Measurements from ENCODE around the gene XRCC1. TPM values are rescaled to one million over a fixed set of nuclear protein-coding genes. Genes with fewer than 3 reads are reported as not detected.
"Not testable (repeated sequence)": the region's sequence is repeated elsewhere in the genome, so short reads cannot be mapped to it uniquely, and the experiment has no call there.

Gene XRCC1
- total RNA-seq, 2 experiments from 2014 or later: 27.2 to 35.9 TPM

GRCh38 chr19:43551399-43552197 is 23.7 kb downstream of the XRCC1 start:
- Histone ChIP-seq H3K27ac (ENCODE audit: low read depth, low read length, poor library complexity, severe bottlenecking) (no peak overlapping the region), H3K4me3 (ENCODE audit: low read depth, low read length, poor library complexity, severe bottlenecking) (no peak overlapping the region), H3K4me1 (ENCODE audit: insufficient read depth, low read length, poor library complexity, severe bottlenecking) (no peaks in the 10 kb centered on the region), H4K20me1 (ENCODE audit: insufficient read depth, low read length) (no peaks in the 10 kb centered on the region), H3K9me3 (ENCODE audit: low read length) (no peaks in the 10 kb centered on the region), H2AFZ (ENCODE audit: low read length) (no peak overlapping the region), H3K36me3 (ENCODE audit: insufficient read depth, low read length) (peaks cover 61% of the 10 kb centered on the region), H3K79me2 (ENCODE audit: insufficient read depth, low read depth, low read length) (no peaks in the 10 kb centered on the region), H3K9me2 (ENCODE audit: insufficient read depth, low read length) (no peaks in the 10 kb centered on the region), H3K4me2 (ENCODE audit: low read length) (no peak overlapping the region)
- ChIA-PET POLR2A (no interaction called here), CTCF (ENCODE audit: unreplicated experiment) (no interaction called here)
- TF ChIP-seq EZH2phosphoT487 (IDR thresholded peaks at IDR 0.05; ENCODE audit: borderline replicate concordance, low read depth, low read length) (no peak), CTCF (conservative IDR thresholded peaks at IDR 0.05; ENCODE audit: low read length) (no peak)
- DNase-seq (ENCODE audit: low spot score): no peak
- intact Hi-C loops (cut with micrococcal nuclease; ENCODE audit: unreplicated experiment): no loop called here
- BruUV-seq (replicated peaks): no TSS peak

- no peak for TF ChIP-seq CTCF (conservative IDR thresholded peaks at IDR 0.05; ENCODE audit: low read length)
- no peak for TF ChIP-seq EZH2phosphoT487 (IDR thresholded peaks at IDR 0.05; ENCODE audit: borderline replicate concordance, low read depth, low read length)
- peaks cover 43% of the 10 kb centered on the region for H3K36me3 ChIP-seq (ENCODE audit: insufficient read depth, low read length)
- no peak overlapping the region for H3K4me3 ChIP-seq (ENCODE audit: low read depth, low read length, poor library complexity, severe bottlenecking)
- no peak for DNase-seq (ENCODE audit: low spot score)
- H3K27ac ChIP-seq (ENCODE audit: low read depth, low read length, poor library complexity, severe bottlenecking): no peak overlapping the region
- no peak overlapping the region for H3K4me2 ChIP-seq (ENCODE audit: low read length)
- POLR2A ChIA-PET: interaction anchor here (0.5 kb wide), 1 partner anchor 21 kb away, joined by 3 read pairs; no protein-coding TSS in a partner anchor
- no peaks in the 10 kb centered on the region for H4K20me1 ChIP-seq (ENCODE audit: insufficient read depth, low read length)
- H3K9me2 ChIP-seq (ENCODE audit: insufficient read depth, low read length): no peaks in the 10 kb centered on the region
- CTCF ChIA-PET (ENCODE audit: unreplicated experiment): no interaction called here
- no TSS peak for BruUV-seq (replicated peaks)
- intact Hi-C loops (cut with micrococcal nuclease; ENCODE audit: unreplicated experiment): no loop called here
- H2AFZ ChIP-seq (ENCODE audit: low read length): no peak overlapping the region
- no peaks in the 10 kb centered on the region for H3K9me3 ChIP-seq (ENCODE audit: low read length)
- H3K4me1 ChIP-seq (ENCODE audit: insufficient read depth, low read length, poor library complexity, severe bottlenecking): no peaks in the 10 kb centered on the region
- no peaks in the 10 kb centered on the region for H3K79me2 ChIP-seq (ENCODE audit: insufficient read depth, low read depth, low read length)
These were observed 26.6 kb downstream of the XRCC1 start for GRCh38 chr19:43548706-43549105.

- H2AFZ ChIP-seq (ENCODE audit: low read length); H3K79me2 ChIP-seq (ENCODE audit: insufficient read depth, low read depth, low read length); H3K4me2 ChIP-seq (ENCODE audit: low read length); H3K27ac ChIP-seq (ENCODE audit: low read depth, low read length, poor library complexity, severe bottlenecking); DNase-seq (ENCODE audit: low spot score); H4K20me1 ChIP-seq (ENCODE audit: insufficient read depth, low read length); CTCF ChIA-PET (ENCODE audit: unreplicated experiment); BruUV-seq (replicated peaks); H3K4me3 ChIP-seq (ENCODE audit: low read depth, low read length, poor library complexity, severe bottlenecking); POLR2A ChIA-PET; H3K9me2 ChIP-seq (ENCODE audit: insufficient read depth, low read length); H3K9me3 ChIP-seq (ENCODE audit: low read length); H3K4me1 ChIP-seq (ENCODE audit: insufficient read depth, low read length, poor library complexity, severe bottlenecking); intact Hi-C loops (cut with micrococcal nuclease; ENCODE audit: unreplicated experiment): not testable (repeated sequence)
- peaks cover 45% of the 10 kb centered on the region for H3K36me3 ChIP-seq (ENCODE audit: insufficient read depth, low read length)
These were observed 27.4 kb downstream of the XRCC1 start for GRCh38 chr19:43547926-43548325.

Data from OCI-LY7 (cell line).